ENCODE measurements around the gene MYO1H. TPM values are rescaled to one million over a fixed set of nuclear protein-coding genes. Genes with fewer than 3 reads are reported as not detected.
A peak's percentile ranks its signal among the peaks of the same experiment; 100 is the strongest.

The MYO1H gene
- total RNA-seq, 3 donors from 2014 or later (not counting 1 experiment from before 2014, with no cell fraction given), result not detected

DNA sequence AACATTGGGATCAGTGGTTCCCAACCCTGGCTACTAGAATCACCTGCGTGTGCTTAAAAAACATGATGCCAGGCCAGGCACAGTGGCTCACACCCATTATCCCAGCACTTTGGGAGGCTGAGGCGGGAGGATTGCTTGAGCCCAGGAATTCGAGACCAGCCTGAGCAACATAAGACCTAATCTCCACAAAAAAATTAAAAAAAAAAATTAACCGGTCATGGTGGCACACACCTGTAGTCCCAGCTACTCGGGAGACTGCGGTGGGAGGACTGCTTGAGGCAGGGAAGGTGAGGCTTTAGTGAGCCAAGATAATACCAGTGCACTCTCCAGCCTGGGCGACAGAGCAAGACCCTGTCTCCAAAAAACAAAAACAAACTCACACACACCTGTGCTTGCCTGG, 127.4 kb downstream of the MYO1H start:
- no peaks in the 10 kb centered on the region for H3K9me3 Mint-ChIP-seq
- Histone ChIP-seq H3K4me3 (ENCODE audit: low read length) (no peak overlapping the region), H3K36me3 (ENCODE audit: control insufficient read depth, insufficient read depth, low read length) (no peaks in the 10 kb centered on the region), H3K4me1 (ENCODE audit: control insufficient read depth, insufficient read depth, low read length) (peaks cover 21% of the 10 kb centered on the region), H3K27ac (ENCODE audit: low read length) (no peak overlapping the region), H3K9me3 (ENCODE audit: control insufficient read depth, insufficient read depth, low read length) (no peaks in the 10 kb centered on the region), H3K27me3 (ENCODE audit: control insufficient read depth, insufficient read depth, low read length) (no peaks in the 10 kb centered on the region)
- ATAC-seq (no peak), DNase-seq (no peak)
- peak overlapping the region; percentile 95 for H3K27ac Mint-ChIP-seq
- 91% methylated on average over 7 of the region's 7 CpGs for WGBS (ENCODE audit: insufficient coverage)
- peaks cover 66 to 70% of the 10 kb centered on the region in 2 donors for H3K4me1 Mint-ChIP-seq
- H3K4me3 Mint-ChIP-seq, result peak overlapping the region; percentile 94
- intact Hi-C loops (cut with micrococcal nuclease), result no loop called here
- TF ChIP-seq, protein P1, sequence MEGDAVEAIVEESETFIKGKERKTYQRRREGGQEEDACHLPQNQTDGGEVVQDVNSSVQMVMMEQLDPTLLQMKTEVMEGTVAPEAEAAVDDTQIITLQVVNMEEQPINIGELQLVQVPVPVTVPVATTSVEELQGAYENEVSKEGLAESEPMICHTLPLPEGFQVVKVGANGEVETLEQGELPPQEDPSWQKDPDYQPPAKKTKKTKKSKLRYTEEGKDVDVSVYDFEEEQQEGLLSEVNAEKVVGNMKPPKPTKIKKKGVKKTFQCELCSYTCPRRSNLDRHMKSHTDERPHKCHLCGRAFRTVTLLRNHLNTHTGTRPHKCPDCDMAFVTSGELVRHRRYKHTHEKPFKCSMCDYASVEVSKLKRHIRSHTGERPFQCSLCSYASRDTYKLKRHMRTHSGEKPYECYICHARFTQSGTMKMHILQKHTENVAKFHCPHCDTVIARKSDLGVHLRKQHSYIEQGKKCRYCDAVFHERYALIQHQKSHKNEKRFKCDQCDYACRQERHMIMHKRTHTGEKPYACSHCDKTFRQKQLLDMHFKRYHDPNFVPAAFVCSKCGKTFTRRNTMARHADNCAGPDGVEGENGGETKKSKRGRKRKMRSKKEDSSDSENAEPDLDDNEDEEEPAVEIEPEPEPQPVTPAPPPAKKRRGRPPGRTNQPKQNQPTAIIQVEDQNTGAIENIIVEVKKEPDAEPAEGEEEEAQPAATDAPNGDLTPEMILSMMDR (IDR thresholded peaks at IDR 0.05), result no peak
- no peaks in the 10 kb centered on the region for H3K36me3 Mint-ChIP-seq
- no peaks in the 10 kb centered on the region for H3K27me3 Mint-ChIP-seq (ENCODE audit: low read depth in 2 of 2)

DNA sequence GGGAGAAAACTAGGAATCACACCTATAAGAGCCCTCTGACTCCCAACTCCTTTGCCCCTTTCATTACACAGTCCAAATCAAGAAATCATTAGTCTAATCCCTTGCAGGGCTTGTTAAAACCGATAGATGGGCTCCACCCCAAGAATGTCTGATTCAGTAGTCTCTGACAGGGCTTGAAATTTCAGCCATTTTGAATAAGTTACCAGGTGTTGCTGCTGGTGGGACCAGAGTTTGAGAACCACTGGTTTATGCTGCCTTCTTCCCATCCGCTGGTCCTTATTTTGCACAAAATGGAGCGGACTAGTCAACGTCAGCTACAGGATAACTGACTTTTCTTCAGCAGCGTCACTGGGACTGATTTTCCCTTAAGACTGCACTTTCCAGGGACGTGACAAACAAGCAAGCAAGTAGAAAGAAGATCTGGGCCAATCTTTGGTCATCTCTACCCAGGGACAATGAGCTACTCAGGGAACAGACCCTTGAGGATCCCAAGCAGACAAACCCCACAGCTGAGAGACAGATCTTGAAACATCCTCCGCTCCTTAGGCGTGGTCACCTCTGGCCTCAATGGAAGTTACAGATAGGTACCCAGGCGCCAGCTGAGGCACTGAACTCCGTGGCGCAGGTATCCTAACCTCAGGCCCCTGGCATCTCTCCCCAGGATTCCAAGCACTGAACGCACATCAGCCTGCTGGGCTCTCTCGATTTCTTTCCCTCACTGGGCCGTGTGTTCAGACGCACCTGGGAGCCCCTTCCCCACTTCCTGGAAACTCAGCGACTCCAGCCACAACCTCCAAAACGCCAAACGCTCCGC, 128.5 kb downstream of the MYO1H start:
- Mint-ChIP-seq H3K4me3 (peak overlapping the region; percentile 94), H3K9me3 (no peaks in the 10 kb centered on the region), H3K27me3 (ENCODE audit: low read depth in 2 of 2) (no peaks in the 10 kb centered on the region), H3K27ac (peak overlapping the region; percentile 95), H3K4me1 (peaks cover 56 to 59% of the 10 kb centered on the region in 2 donors), H3K36me3 (no peaks in the 10 kb centered on the region)
- no peaks in the 10 kb centered on the region for H3K27me3 ChIP-seq (ENCODE audit: control insufficient read depth, insufficient read depth, low read length)
- H3K27ac ChIP-seq (ENCODE audit: low read length), result peak overlapping the region; percentile 81
- WGBS (ENCODE audit: insufficient coverage), result 31% methylated on average over 19 of the region's 19 CpGs
- peak overlapping the region; percentile 93 for H3K4me3 ChIP-seq (ENCODE audit: low read length)
- H3K9me3 ChIP-seq (ENCODE audit: control insufficient read depth, insufficient read depth, low read length), result no peaks in the 10 kb centered on the region
- intact Hi-C loops (cut with micrococcal nuclease), result loop anchor here (2.0 kb wide), 3 partner anchors 19 to 47 kb away; no protein-coding TSS in a partner anchor
- H3K36me3 ChIP-seq (ENCODE audit: control insufficient read depth, insufficient read depth, low read length), result no peaks in the 10 kb centered on the region
- no peak for DNase-seq
- no peak for ATAC-seq
- TF ChIP-seq, protein P1 (IDR thresholded peaks at IDR 0.05), result no peak
- peaks cover 21% of the 10 kb centered on the region for H3K4me1 ChIP-seq (ENCODE audit: control insufficient read depth, insufficient read depth, low read length)

DNA sequence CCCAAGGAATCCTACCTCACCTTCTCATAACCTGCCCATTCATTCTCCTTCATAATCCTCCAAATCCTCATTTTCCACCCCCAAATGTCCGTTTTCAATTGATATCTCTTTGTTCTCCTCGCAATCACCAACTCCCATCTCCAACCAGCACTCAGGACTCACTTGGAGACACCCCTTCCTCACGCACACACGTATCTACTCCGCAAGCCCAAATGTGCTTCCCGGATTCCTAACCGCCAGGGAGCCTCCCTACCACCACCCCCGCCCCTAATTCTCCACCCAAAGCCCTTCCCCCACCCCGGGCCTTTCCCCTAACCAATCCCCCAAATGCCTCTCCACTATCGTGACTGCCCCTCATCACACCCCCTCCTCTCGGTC, 129.1 kb downstream of the MYO1H start:
- no peaks in the 10 kb centered on the region for H3K36me3 Mint-ChIP-seq
- H3K27ac ChIP-seq (ENCODE audit: low read length), result peak overlapping the region; percentile 81
- no peaks in the 10 kb centered on the region for H3K27me3 ChIP-seq (ENCODE audit: control insufficient read depth, insufficient read depth, low read length)
- H3K27me3 Mint-ChIP-seq (ENCODE audit: low read depth in 2 of 2), result no peaks in the 10 kb centered on the region
- ATAC-seq (no peak), DNase-seq (no peak)
- H3K4me3 Mint-ChIP-seq, result peak overlapping the region; percentile 94
- no peaks in the 10 kb centered on the region for H3K36me3 ChIP-seq (ENCODE audit: control insufficient read depth, insufficient read depth, low read length)
- no peaks in the 10 kb centered on the region for H3K9me3 ChIP-seq (ENCODE audit: control insufficient read depth, insufficient read depth, low read length)
- H3K9me3 Mint-ChIP-seq, result no peaks in the 10 kb centered on the region
- peak overlapping the region; percentile 95 for H3K27ac Mint-ChIP-seq
- intact Hi-C loops (cut with micrococcal nuclease), result loop anchor here (2.0 kb wide), 3 partner anchors 18 to 48 kb away; no protein-coding TSS in a partner anchor
- peak overlapping the region; percentile 93 for H3K4me3 ChIP-seq (ENCODE audit: low read length)
- peaks cover 50 to 58% of the 10 kb centered on the region in 2 donors for H3K4me1 Mint-ChIP-seq
- TF ChIP-seq, protein P1 (IDR thresholded peaks at IDR 0.05), result no peak
- H3K4me1 ChIP-seq (ENCODE audit: control insufficient read depth, insufficient read depth, low read length), result peaks cover 21% of the 10 kb centered on the region
- WGBS (ENCODE audit: insufficient coverage), result 0% methylated on average over 11 of the region's 11 CpGs

Data from natural killer cell (primary cell).